PC-9 (cell line): ENCODE measurements around the gene NRG3. TPM values are rescaled to one million over a fixed set of nuclear protein-coding genes. Genes with fewer than 3 reads are reported as not detected.
A peak's percentile ranks its signal among the peaks of the same experiment; 100 is the strongest.

Source experiments
- BruUV-seq: library from RNA; stranded (reverse); fragments of 400-500 nt; replicated peaks from 2 replicates; lab custom pipeline; 2021; lab: Mats Ljungman, UMichigan
- CTCF ChIA-PET: fragments of 300-600 bp; sonication (Branson Sonifier 250); formaldehyde crosslinking; loops from one replicate; lab custom pipeline; 2022; ENCODE audit warnings: antibody characterized with exemption; lab: Charles Lee
- POLR2A ChIA-PET: fragments of 300-600 bp; sonication (Branson Sonifier 250); formaldehyde crosslinking; loops from one replicate; lab custom pipeline; 2022; ENCODE audit warnings: antibody characterized with exemption; ENCODE audit not compliant: unreplicated experiment; lab: Charles Lee
- DNase-seq, 2 experiments: peaks; one replicate each; pipeline versions ENCODE4 v3.0.0 to v3.0.0-alpha.2; 2015 to 2022; ENCODE audit warnings: mixed read lengths in 1 of 2
- H2AFZ ChIP-seq: fragments of 200-600 bp; sonication (generic); 2 replicates; pipeline ENCODE4 v1.8.1; 2017; ENCODE audit warnings: antibody characterized with exemption
- H3F3A ChIP-seq: fragments of 200-600 bp; sonication (generic); 2 replicates; pipeline ENCODE4 v1.8.1; 2017; ENCODE audit warnings: antibody characterized with exemption, mild to moderate bottlenecking, low read depth; ENCODE audit not compliant: insufficient read depth
- H3K27ac ChIP-seq: fragments of 200-600 bp; sonication (generic); 2 replicates; pipeline ENCODE4 v1.6.1; 2016; ENCODE audit warnings: mixed run types
- H3K27me3 ChIP-seq: fragments of 200-600 bp; sonication (generic); 2 replicates; pipeline ENCODE4 v1.6.1; 2016; ENCODE audit warnings: low read depth, mixed run types; ENCODE audit not compliant: insufficient read depth
- H3K36me3 ChIP-seq: fragments of 200-600 bp; sonication (generic); 2 replicates; pipeline ENCODE4 v1.6.1; 2016; ENCODE audit warnings: low read depth, mixed run types
- H3K4me1 ChIP-seq: fragments of 200-600 bp; sonication (generic); replicated peaks from 2 replicates; pipeline ENCODE4 v1.6.1; 2016; ENCODE audit warnings: mixed run types; ENCODE audit not compliant: insufficient read depth
- H3K4me2 ChIP-seq: fragments of 200-600 bp; sonication (generic); 2 replicates; pipeline ENCODE4 v1.6.1; 2017; ENCODE audit warnings: mixed run types
- H3K4me3 ChIP-seq: fragments of 200-600 bp; sonication (generic); 2 replicates; pipeline ENCODE4 v1.6.1; 2016; ENCODE audit warnings: mixed run types
- H3K79me2 ChIP-seq: fragments of 200-600 bp; sonication (generic); 2 replicates; pipeline ENCODE4 v1.6.1; 2017; ENCODE audit warnings: low read depth, mixed run types
- H3K9me2 ChIP-seq: fragments of 200-600 bp; sonication (generic); 2 replicates; pipeline ENCODE4 v1.8.1; 2017; ENCODE audit warnings: mild to moderate bottlenecking; ENCODE audit not compliant: insufficient read depth
- H3K9me3 ChIP-seq: fragments of 200-600 bp; sonication (generic); 2 replicates; pipeline ENCODE4 v1.8.1; 2016; ENCODE audit warnings: low read depth; ENCODE audit not compliant: insufficient read depth
- H4K20me1 ChIP-seq: fragments of 200-600 bp; sonication (generic); 2 replicates; pipeline ENCODE4 v1.8.1; 2017; ENCODE audit not compliant: insufficient read depth
- EZH2 ChIP-seq: fragments of 200-600 bp; sonication (generic); IDR thresholded peaks from 2 replicates; pipeline ENCODE4 v1.8.0; 2017; ENCODE audit warnings: antibody characterized with exemption, low read depth
- intact Hi-C: fragments of 100-400 bp; cut with micrococcal nuclease; formaldehyde crosslinking; loops from one replicate; pipeline ENCODE4 v1.10.0; 2022; ENCODE audit not compliant: unreplicated experiment
- total RNA-seq: library from RNA; stranded (reverse); gene quantifications from 2 replicates; pipeline ENCODE4 v1.2.3, GENCODE V29; 2021
- TF ChIP-seq, protein P1 (sequence below): fragments of 200-600 bp; sonication (generic); conservative IDR thresholded peaks from 2 replicates; pipeline ENCODE4 v1.6.1; 2017; ENCODE audit warnings: mixed run types, antibody characterized with exemption, mild to moderate bottlenecking, moderate library complexity

The NRG3 gene
- total RNA-seq, 1 experiment from 2014 or later: not detected

DNA sequence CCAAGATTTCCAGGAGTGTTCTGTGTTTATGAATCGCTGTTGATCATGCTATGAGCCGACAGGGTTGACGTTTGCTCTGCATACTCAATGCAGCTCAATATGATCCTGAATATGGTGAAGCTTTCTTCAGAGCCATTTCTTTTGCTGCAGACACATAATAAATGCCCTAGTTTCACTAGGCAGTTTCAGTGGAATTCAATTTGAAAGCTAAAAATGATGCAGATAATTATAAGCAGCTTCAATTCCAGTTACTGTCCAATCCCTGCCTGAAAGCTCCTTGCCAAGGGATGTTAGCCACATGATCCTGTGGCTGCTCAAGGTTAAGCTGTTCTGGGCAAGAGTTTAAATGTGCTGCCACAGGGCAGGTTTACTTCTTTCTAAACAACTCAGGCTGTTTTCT lies 805.6 kb downstream of the NRG3 start:
- TF ChIP-seq, protein P1, sequence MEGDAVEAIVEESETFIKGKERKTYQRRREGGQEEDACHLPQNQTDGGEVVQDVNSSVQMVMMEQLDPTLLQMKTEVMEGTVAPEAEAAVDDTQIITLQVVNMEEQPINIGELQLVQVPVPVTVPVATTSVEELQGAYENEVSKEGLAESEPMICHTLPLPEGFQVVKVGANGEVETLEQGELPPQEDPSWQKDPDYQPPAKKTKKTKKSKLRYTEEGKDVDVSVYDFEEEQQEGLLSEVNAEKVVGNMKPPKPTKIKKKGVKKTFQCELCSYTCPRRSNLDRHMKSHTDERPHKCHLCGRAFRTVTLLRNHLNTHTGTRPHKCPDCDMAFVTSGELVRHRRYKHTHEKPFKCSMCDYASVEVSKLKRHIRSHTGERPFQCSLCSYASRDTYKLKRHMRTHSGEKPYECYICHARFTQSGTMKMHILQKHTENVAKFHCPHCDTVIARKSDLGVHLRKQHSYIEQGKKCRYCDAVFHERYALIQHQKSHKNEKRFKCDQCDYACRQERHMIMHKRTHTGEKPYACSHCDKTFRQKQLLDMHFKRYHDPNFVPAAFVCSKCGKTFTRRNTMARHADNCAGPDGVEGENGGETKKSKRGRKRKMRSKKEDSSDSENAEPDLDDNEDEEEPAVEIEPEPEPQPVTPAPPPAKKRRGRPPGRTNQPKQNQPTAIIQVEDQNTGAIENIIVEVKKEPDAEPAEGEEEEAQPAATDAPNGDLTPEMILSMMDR: no peak
- no peak for TF ChIP-seq EZH2
- Histone ChIP-seq H3K36me3 (no peaks in the 10 kb centered on the region), H3K27ac (no peak overlapping the region), H2AFZ (no peak overlapping the region), H3K9me2 (no peaks in the 10 kb centered on the region), H3F3A (no peaks in the 10 kb centered on the region), H3K27me3 (no peaks in the 10 kb centered on the region), H3K4me3 (no peak overlapping the region), H3K4me1 (no peaks in the 10 kb centered on the region), H4K20me1 (no peaks in the 10 kb centered on the region), H3K79me2 (no peaks in the 10 kb centered on the region), H3K9me3 (no peaks in the 10 kb centered on the region), H3K4me2 (no peak overlapping the region)
- intact Hi-C loops: no loop called here
- CTCF ChIA-PET: no interaction called here
- POLR2A ChIA-PET: no interaction called here
- BruUV-seq: no TSS peak
- no peak for DNase-seq

DNA sequence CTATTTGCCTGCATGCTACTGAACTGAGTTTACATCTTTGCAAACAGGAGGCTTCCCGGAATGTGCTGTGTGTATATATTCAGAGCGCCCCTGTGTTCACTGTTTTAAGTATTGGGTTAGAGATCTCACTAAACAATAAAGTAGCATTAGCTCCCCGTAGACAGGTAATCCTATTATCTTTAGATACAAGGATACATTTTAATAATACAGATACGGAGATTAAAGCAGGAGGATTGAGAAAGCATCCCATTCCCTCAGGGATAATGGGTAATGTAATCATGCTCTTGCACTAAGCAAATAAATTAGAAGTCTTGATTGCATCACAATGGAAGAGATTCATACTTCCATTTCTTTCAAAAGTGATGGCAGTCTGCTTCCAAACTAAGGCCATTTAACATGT lies 809.0 kb downstream of the NRG3 start:
- no peak for TF ChIP-seq EZH2
- TF ChIP-seq, protein P1: no peak

DNA sequence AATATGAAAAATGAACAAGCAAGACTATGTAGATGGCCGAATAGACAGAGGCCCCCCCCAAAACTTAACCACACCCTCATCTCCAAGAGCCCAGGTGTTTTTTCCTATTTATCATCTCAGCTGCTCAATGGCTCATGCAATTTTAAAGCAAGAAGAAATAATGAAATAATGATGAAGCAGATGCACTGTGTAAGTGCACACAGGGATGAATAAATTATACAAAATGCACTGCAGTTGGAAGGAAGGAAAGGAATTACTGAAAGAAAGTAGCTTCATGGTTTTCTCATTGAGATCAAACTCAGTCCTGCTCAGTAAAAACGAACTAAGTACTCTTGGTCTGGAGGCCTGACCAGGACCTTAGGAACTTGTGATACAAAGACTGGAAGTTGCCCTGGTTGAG lies 810.1 kb downstream of the NRG3 start:
- no peak overlapping the region for H3K4me3 ChIP-seq
- H3K4me2 ChIP-seq: no peak overlapping the region
- no peaks in the 10 kb centered on the region for H3K79me2 ChIP-seq
- no peaks in the 10 kb centered on the region; the same call in 1 of the 2 replicates for H4K20me1 ChIP-seq
- H2AFZ ChIP-seq: peak overlapping the region; percentile 54; the same call in 1 of the 2 replicates
- no TSS peak for BruUV-seq
- DNase-seq: no peak
- H3K9me2 ChIP-seq: no peaks in the 10 kb centered on the region
- no peaks in the 10 kb centered on the region for H3K4me1 ChIP-seq
- intact Hi-C loops: no loop called here
- no peaks in the 10 kb centered on the region for H3K9me3 ChIP-seq
- H3K27ac ChIP-seq: no peak overlapping the region
- CTCF ChIA-PET: no interaction called here
- TF ChIP-seq, protein P1: no peak
- TF ChIP-seq EZH2: no peak
- no peaks in the 10 kb centered on the region for H3K36me3 ChIP-seq
- POLR2A ChIA-PET: no interaction called here
- H3F3A ChIP-seq: no peaks in the 10 kb centered on the region
- H3K27me3 ChIP-seq: no peaks in the 10 kb centered on the region

More for the DNA sequence above, 809.0 kb downstream of the NRG3 start:
- Histone ChIP-seq H3K9me3 (no peaks in the 10 kb centered on the region), H3K4me1 (no peaks in the 10 kb centered on the region), H3K9me2 (no peaks in the 10 kb centered on the region), H3K4me3 (no peak overlapping the region), H3K27me3 (no peaks in the 10 kb centered on the region), H3F3A (no peaks in the 10 kb centered on the region), H2AFZ (no peak overlapping the region), H3K36me3 (no peaks in the 10 kb centered on the region), H4K20me1 (no peaks in the 10 kb centered on the region; the same call in 1 of the 2 replicates), H3K4me2 (no peak overlapping the region), H3K27ac (no peak overlapping the region), H3K79me2 (no peaks in the 10 kb centered on the region)
- POLR2A ChIA-PET: no interaction called here
- no peak for DNase-seq
- intact Hi-C loops: no loop called here
- no TSS peak for BruUV-seq
- CTCF ChIA-PET: no interaction called here
